Amniotic epithelial cell (primary cell): Measurements from ENCODE around the gene IMMP2L.

Experiments
- DNase-seq: peaks from one replicate; pipeline ENCODE4 v3.0.0-alpha.2; 2010; ENCODE audit warnings: low read depth

IMMP2L gene

GRCh38 chr7:111558991-111559390 lies 3.3 kb downstream of the IMMP2L start:
- DNase-seq: peak; percentile 6

GRCh38 chr7:111556977-111557376 lies 5.3 kb downstream of the IMMP2L start:
- DNase-seq: no peak

GRCh38 chr7:111554086-111554485 lies 8.2 kb downstream of the IMMP2L start:
- no peak for DNase-seq

- DNase-seq: no peak
These were observed 21.2 kb downstream of the IMMP2L start for GRCh38 chr7:111541067-111541466.

GRCh38 chr7:111540199-111540815 lies 22.0 kb downstream of the IMMP2L start:
- no peak for DNase-seq

GRCh38 chr7:111537134-111537533 lies 25.2 kb downstream of the IMMP2L start:
- DNase-seq: no peak

- DNase-seq: no peak
These were observed 27.0 kb downstream of the IMMP2L start for GRCh38 chr7:111535142-111535870.

- no peak for DNase-seq
These were observed 29.7 kb downstream of the IMMP2L start for GRCh38 chr7:111532625-111533024.

GRCh38 chr7:111531993-111532392 lies 30.3 kb downstream of the IMMP2L start:
- DNase-seq: peak; percentile 44

GRCh38 chr7:111530356-111530668 lies 32.0 kb downstream of the IMMP2L start:
- no peak for DNase-seq

- DNase-seq: no peak
These were observed 32.6 kb downstream of the IMMP2L start for GRCh38 chr7:111529507-111530355.

GRCh38 chr7:111528331-111528730 lies 34.0 kb downstream of the IMMP2L start:
- DNase-seq: no peak

GRCh38 chr7:111527545-111527944 lies 34.7 kb downstream of the IMMP2L start:
- DNase-seq: peak; percentile 18

- DNase-seq: no peak
These were observed 37.2 kb downstream of the IMMP2L start for GRCh38 chr7:111525100-111525499.

- no peak for DNase-seq
These were observed 40.6 kb downstream of the IMMP2L start for GRCh38 chr7:111521660-111522059.

GRCh38 chr7:111518264-111518663 lies 44.0 kb downstream of the IMMP2L start:
- DNase-seq: no peak

GRCh38 chr7:111517549-111517951 lies 44.7 kb downstream of the IMMP2L start:
- no peak for DNase-seq

GRCh38 chr7:111516612-111517011 lies 45.7 kb downstream of the IMMP2L start:
- peak; percentile 31 for DNase-seq

- DNase-seq: no peak
These were observed 48.7 kb downstream of the IMMP2L start for GRCh38 chr7:111513566-111513965.

- no peak for DNase-seq
These were observed 50.4 kb downstream of the IMMP2L start for GRCh38 chr7:111511845-111512244.

GRCh38 chr7:111510584-111511378 lies 51.5 kb downstream of the IMMP2L start:
- DNase-seq: peak; percentile 3

- DNase-seq: no peak
These were observed 52.2 kb downstream of the IMMP2L start for GRCh38 chr7:111510062-111510461.
